ENCODE measurements around the gene SNTG2.
"Not testable (repeated sequence)": the region's sequence is repeated elsewhere in the genome, so short reads cannot be mapped to it uniquely, and the experiment has no call there.

SNTG2 gene

GRCh38 chr2:950080-950966 lies at the start of gene SNTG2:
SNTG2 (plus strand) TSS chr2:950849; CDS start chr2:950997, 148 bp downstream.
- Histone ChIP-seq H3K4me3 (peak within 1 kb of the TSS; percentile 29 to 60 (median 47)), H3K27ac (peak within 1 kb of the TSS in 6 of 21 experiments; percentile 3 to 74 (median 56))

GRCh38 chr2:902584-902983 lies 48.1 kb upstream of the SNTG2 start:
- no peak overlapping the region for H3K4me3 ChIP-seq
- H3K27ac ChIP-seq: no peak overlapping the region

- no peak overlapping the region for H3K27ac ChIP-seq
- H3K4me3 ChIP-seq: no peak overlapping the region
Observed at GRCh38 chr2:903223-903900, 47.3 kb upstream of the SNTG2 start.

GRCh38 chr2:904246-905024 lies 46.2 kb upstream of the SNTG2 start:
- Histone ChIP-seq H3K4me3 (no peak overlapping the region), H3K27ac (no peak overlapping the region)

GRCh38 chr2:905091-905832 lies 45.4 kb upstream of the SNTG2 start:
- Histone ChIP-seq H3K27ac (no peak overlapping the region), H3K4me3 (no peak overlapping the region)

- Histone ChIP-seq H3K4me3 (no peak overlapping the region), H3K27ac (no peak overlapping the region)
Observed at GRCh38 chr2:905833-906140, 44.9 kb upstream of the SNTG2 start.

GRCh38 chr2:907706-908105 lies 42.9 kb upstream of the SNTG2 start:
- no peak overlapping the region for H3K27ac ChIP-seq
- H3K4me3 ChIP-seq: no peak overlapping the region

GRCh38 chr2:908568-908967 lies 42.1 kb upstream of the SNTG2 start:
- no peak overlapping the region for H3K4me3 ChIP-seq
- no peak overlapping the region for H3K27ac ChIP-seq

- H3K4me3 ChIP-seq, H3K27ac ChIP-seq: not testable (repeated sequence)
Observed at GRCh38 chr2:909764-910379, 40.8 kb upstream of the SNTG2 start.

GRCh38 chr2:910698-911097 lies 40.0 kb upstream of the SNTG2 start:
- Histone ChIP-seq H3K4me3 (no peak overlapping the region), H3K27ac (no peak overlapping the region)

GRCh38 chr2:915979-916378 lies 34.7 kb upstream of the SNTG2 start:
- H3K27ac ChIP-seq: no peak overlapping the region
- no peak overlapping the region for H3K4me3 ChIP-seq

- H3K27ac ChIP-seq: no peak overlapping the region
- no peak overlapping the region for H3K4me3 ChIP-seq
Observed at GRCh38 chr2:916935-917334, 33.7 kb upstream of the SNTG2 start.

- no peak overlapping the region for H3K4me3 ChIP-seq
- no peak overlapping the region for H3K27ac ChIP-seq
Observed at GRCh38 chr2:919672-920071, 31.0 kb upstream of the SNTG2 start.

GRCh38 chr2:920573-920972 lies 30.1 kb upstream of the SNTG2 start:
- Histone ChIP-seq H3K4me3 (no peak overlapping the region), H3K27ac (no peak overlapping the region)

- Histone ChIP-seq H3K27ac (no peak overlapping the region), H3K4me3 (no peak overlapping the region)
Observed at GRCh38 chr2:920999-921398, 29.6 kb upstream of the SNTG2 start.

GRCh38 chr2:922185-922584 lies 28.5 kb upstream of the SNTG2 start:
- Histone ChIP-seq H3K4me3 (no peak overlapping the region), H3K27ac (no peak overlapping the region)

- no peak overlapping the region for H3K27ac ChIP-seq
- no peak overlapping the region for H3K4me3 ChIP-seq
Observed at GRCh38 chr2:923832-924601, 26.6 kb upstream of the SNTG2 start.

- no peak overlapping the region for H3K4me3 ChIP-seq
Observed at GRCh38 chr2:924701-925100, 25.9 kb upstream of the SNTG2 start.

GRCh38 chr2:925309-925708 lies 25.3 kb upstream of the SNTG2 start:
- no peak overlapping the region for H3K4me3 ChIP-seq
- H3K27ac ChIP-seq: no peak overlapping the region

More at GRCh38 chr2:924701-925100, 25.9 kb upstream of the SNTG2 start:
- H3K27ac ChIP-seq: no peak overlapping the region
